ENCODE data around the gene PHLDB1.

Gene PHLDB1

GRCh38 chr11:118619444-118620197, 12.2 kb downstream of the PHLDB1 start:
- no peak overlapping the region for H3K4me2 ChIP-seq (ENCODE audit: low read length)
- no peaks in the 10 kb centered on the region for H3K79me2 ChIP-seq (ENCODE audit: insufficient read depth, low read length)
- no peaks in the 10 kb centered on the region for H3K9me2 ChIP-seq (ENCODE audit: low read depth, low read length)
- no peaks in the 10 kb centered on the region for H3K9me3 ChIP-seq (ENCODE audit: low read length)
- H2AFZ ChIP-seq (ENCODE audit: low read length) = no peak overlapping the region
- TF ChIP-seq CTCF (IDR thresholded peaks at IDR 0.05; ENCODE audit: low read length) = no peak
- no peak for TF ChIP-seq EZH2 (IDR thresholded peaks at IDR 0.05; ENCODE audit: borderline replicate concordance, low read length)
- H3K4me1 ChIP-seq (ENCODE audit: insufficient read depth, low read length, severe bottlenecking) = peaks cover 12% of the 10 kb centered on the region
- H3K9ac ChIP-seq (ENCODE audit: low read length) = no peak overlapping the region
- H3K4me3 ChIP-seq (ENCODE audit: low read depth, low read length, poor library complexity, severe bottlenecking) = no peak overlapping the region
- no peaks in the 10 kb centered on the region for H3F3A ChIP-seq (ENCODE audit: insufficient read depth, low read length)
- H3K27me3 ChIP-seq (ENCODE audit: insufficient read depth, low read length) = no peaks in the 10 kb centered on the region
- H4K20me1 ChIP-seq (ENCODE audit: insufficient read depth, low read length) = no peaks in the 10 kb centered on the region
- H3K27ac ChIP-seq (ENCODE audit: low read depth, low read length, poor library complexity, severe bottlenecking) = no peak overlapping the region
- H3K36me3 ChIP-seq (ENCODE audit: insufficient read depth, low read length) = no peaks in the 10 kb centered on the region

- Histone ChIP-seq H3K27ac (ENCODE audit: low read depth, low read length, poor library complexity, severe bottlenecking) (no peak overlapping the region), H4K20me1 (ENCODE audit: insufficient read depth, low read length) (no peaks in the 10 kb centered on the region), H3K9me2 (ENCODE audit: low read depth, low read length) (no peaks in the 10 kb centered on the region), H3K4me2 (ENCODE audit: low read length) (peak overlapping the region; percentile 49; the same call in 1 of the 2 replicates), H3K36me3 (ENCODE audit: insufficient read depth, low read length) (no peaks in the 10 kb centered on the region), H3K27me3 (ENCODE audit: insufficient read depth, low read length) (no peaks in the 10 kb centered on the region), H3K79me2 (ENCODE audit: insufficient read depth, low read length) (no peaks in the 10 kb centered on the region), H3K9me3 (ENCODE audit: low read length) (no peaks in the 10 kb centered on the region), H2AFZ (ENCODE audit: low read length) (no peak overlapping the region), H3F3A (ENCODE audit: insufficient read depth, low read length) (no peaks in the 10 kb centered on the region), H3K9ac (ENCODE audit: low read length) (no peak overlapping the region; the same call in 1 of the 2 replicates), H3K4me3 (ENCODE audit: low read depth, low read length, poor library complexity, severe bottlenecking) (peak overlapping the region; percentile 36), H3K4me1 (ENCODE audit: insufficient read depth, low read length, severe bottlenecking) (peaks cover 12% of the 10 kb centered on the region)
- TF ChIP-seq EZH2 (IDR thresholded peaks at IDR 0.05; ENCODE audit: borderline replicate concordance, low read length) (no peak), CTCF (IDR thresholded peaks at IDR 0.05; ENCODE audit: low read length) (no peak)
These were observed 13.2 kb downstream of the PHLDB1 start for GRCh38 chr11:118620529-118621070.

- Histone ChIP-seq H3K27me3 (ENCODE audit: insufficient read depth, low read length) (no peaks in the 10 kb centered on the region), H3K4me2 (ENCODE audit: low read length) (peak overlapping the region; percentile 49), H4K20me1 (ENCODE audit: insufficient read depth, low read length) (no peaks in the 10 kb centered on the region), H2AFZ (ENCODE audit: low read length) (no peak overlapping the region), H3K9me2 (ENCODE audit: low read depth, low read length) (no peaks in the 10 kb centered on the region), H3K27ac (ENCODE audit: low read depth, low read length, poor library complexity, severe bottlenecking) (no peak overlapping the region), H3K9ac (ENCODE audit: low read length) (no peak overlapping the region; the same call in 1 of the 2 replicates), H3K4me3 (ENCODE audit: low read depth, low read length, poor library complexity, severe bottlenecking) (peak overlapping the region; percentile 36), H3K4me1 (ENCODE audit: insufficient read depth, low read length, severe bottlenecking) (peaks cover 12% of the 10 kb centered on the region), H3K36me3 (ENCODE audit: insufficient read depth, low read length) (no peaks in the 10 kb centered on the region), H3K79me2 (ENCODE audit: insufficient read depth, low read length) (no peaks in the 10 kb centered on the region), H3K9me3 (ENCODE audit: low read length) (no peaks in the 10 kb centered on the region), H3F3A (ENCODE audit: insufficient read depth, low read length) (no peaks in the 10 kb centered on the region)
- no peak for TF ChIP-seq CTCF (IDR thresholded peaks at IDR 0.05; ENCODE audit: low read length)
- TF ChIP-seq EZH2 (IDR thresholded peaks at IDR 0.05; ENCODE audit: borderline replicate concordance, low read length) = no peak
These were observed 13.8 kb downstream of the PHLDB1 start for GRCh38 chr11:118621071-118621783.

All from OCI-LY1 (cell line).